LHCN-M2 (cell line): Measurements from ENCODE around the gene PATE3. TPM values are rescaled to one million over a fixed set of nuclear protein-coding genes. Genes with fewer than 3 reads are reported as not detected.

Experiments
- DNase-seq: peaks from one replicate; pipeline ENCODE4 v3.0.0-alpha.2; 2012; ENCODE audit warnings: low read depth
- polyA plus RNA-seq: library from polyadenylated mRNA; unstranded; fragments of >200 nt; gene quantifications from one replicate; pipeline ENCODE4 v1.2.1, GENCODE V29; 2012; ENCODE audit warnings: missing spikeins
- total RNA-seq: library from RNA; depleted of rRNA; stranded (reverse); fragments of >200 nt; gene quantifications from 2 replicates; pipeline ENCODE4 v1.2.3, GENCODE V29; 2014; rRNA removed

PATE3 gene
- total RNA-seq, result not detected in 2 replicates
- polyA plus RNA-seq, result not detected

DNA sequence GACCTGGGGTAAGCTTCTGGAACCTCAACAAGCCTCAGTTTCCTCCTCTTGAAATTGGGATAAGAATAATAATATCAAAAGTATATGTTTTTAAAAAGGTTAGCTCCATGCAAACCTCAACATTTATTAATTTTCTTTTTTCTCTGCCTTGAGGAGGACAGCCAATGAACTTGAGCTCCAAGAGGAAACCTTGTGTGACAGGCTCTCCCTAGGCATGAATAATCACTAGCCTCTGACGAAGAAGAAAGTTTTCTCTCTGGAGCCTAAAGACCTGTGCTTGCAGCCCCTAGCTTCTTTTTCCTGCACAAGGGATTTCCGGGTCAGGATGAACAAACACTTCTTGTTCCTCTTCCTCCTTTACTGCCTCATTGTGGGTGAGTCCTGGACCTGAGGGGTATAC, at the start of gene PATE3:
Gene PATE3 (plus strand): TSS at position 301 of the 400 bp plus-strand sequence. CDS start 25 bp downstream, at position 326.
- no peak for DNase-seq

DNA sequence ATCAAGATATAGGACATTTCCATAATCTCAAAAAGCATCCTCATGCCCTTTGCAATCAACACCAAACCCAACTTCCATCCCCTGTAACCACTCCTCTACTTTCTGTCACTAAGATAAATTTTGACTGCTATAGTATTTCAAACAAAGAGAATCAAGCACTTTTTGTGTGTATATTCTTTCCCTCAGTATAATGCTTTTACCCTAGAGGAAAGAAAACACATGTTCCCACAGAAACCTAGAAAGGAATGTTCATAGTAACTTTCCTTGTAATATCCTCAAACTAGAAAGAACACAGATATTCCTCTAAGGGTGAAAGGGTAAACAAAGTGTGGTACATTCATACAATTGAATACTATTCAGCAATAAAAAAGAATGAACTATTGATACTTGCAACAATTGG, 47.3 kb upstream of the PATE3 start:
- DNase-seq, result no peak

DNA sequence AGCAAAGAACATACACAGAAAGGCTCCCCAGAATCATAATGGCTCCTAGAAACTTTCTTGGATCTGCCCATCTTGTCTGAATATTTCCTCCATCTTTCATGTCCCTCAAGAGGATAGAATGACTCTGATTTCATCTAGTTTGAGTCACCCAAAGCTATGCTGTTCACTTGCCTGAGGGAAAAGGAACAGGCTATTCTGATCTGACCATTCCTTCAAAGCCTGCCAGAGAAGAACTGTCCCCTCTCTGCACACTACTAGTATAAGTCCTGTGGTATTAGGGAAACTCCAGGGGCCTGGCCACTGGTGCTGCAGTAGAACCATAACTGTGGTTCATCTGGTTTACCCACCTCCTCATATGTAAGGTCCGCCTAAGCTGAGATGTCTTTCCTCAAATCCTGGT, 44.2 kb upstream of the PATE3 start:
- no peak for DNase-seq

DNA sequence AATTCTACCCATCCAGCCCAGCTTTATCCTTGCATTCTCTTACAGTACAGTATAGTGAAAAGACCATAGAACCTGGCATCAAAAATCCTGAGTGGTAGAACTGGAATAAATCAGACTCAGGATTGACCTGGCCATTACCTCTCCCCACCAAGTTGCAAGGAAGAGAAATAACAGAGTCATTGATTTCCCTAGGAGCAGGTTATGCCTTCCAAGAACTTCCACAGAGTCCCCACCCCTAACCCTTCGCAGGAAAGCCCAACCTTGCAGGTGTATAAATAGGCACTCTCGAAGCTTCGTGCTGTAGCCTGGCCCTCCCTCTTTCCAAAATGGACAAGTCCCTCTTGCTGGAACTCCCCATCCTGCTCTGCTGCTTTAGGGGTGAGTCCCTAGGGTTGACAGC, 41.9 kb upstream of the PATE3 start, which contains the start of gene PATE1:
Gene PATE1 (plus strand): TSS at position 301 of the 400 bp plus-strand sequence. CDS start 26 bp downstream, at position 327.
- no peak for DNase-seq

- DNase-seq, result no peak
These were observed 37.3 kb upstream of the PATE3 start for GRCh38 chr11:125750629-125751028.

GRCh38 chr11:125756050-125756449, 31.9 kb upstream of the PATE3 start:
- DNase-seq, result no peak

- no peak for DNase-seq
These were observed 25.5 kb upstream of the PATE3 start for GRCh38 chr11:125762445-125762844.

DNA sequence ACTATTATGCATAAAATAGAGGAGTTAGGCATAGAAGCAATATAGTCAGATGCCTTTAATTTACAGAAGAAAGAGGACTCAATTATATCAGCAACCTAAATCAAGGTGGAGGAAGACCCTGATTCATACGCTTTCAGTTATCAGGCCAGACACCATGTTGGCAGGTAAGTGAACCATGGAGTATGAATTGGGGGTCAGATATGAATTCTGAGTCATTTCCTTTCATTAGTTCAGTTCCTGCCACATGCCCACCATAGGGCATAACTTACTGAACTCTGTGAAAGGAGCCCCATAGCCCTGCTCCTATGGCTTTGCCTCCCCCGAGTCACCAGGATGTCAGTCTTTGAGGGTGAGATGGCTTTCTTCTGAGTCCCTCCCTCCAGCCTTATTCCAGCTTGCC, 24.4 kb upstream of the PATE3 start:
- DNase-seq, result no peak

- DNase-seq, result no peak
These were observed 21.7 kb upstream of the PATE3 start for GRCh38 chr11:125766251-125766650.

DNA sequence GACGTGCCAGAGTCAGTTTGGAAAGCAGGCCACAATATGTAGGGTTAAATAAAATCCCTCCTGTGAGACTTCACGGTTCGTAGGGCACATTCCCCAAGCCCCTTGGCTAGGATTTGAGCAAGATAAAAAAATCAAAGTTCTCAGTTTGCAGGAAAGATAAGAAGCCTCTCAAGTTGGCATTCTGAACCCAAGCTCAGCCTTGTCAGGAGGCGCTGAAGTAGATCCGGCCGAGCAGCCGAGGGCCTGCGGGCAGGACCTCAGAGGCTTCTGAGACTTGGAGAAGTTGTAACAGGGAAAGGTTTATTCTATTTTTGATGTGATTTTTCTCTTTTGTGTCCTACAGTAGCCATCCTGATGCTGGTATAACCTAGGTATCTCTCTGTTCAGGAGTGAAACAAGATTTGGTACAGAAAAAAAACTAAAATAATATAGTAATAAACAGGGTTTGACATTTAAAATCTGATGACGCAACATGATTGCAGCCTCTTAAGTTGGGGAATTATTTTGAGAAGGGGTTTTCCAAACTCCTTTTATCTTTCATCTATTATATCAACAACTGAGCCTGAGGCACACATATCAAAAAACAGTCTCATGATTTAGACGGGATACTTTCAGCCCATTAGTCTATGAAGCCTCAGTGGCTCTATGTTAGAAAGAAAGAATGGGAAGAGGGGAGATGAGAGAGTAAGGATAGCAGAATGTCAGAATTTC, 19.4 kb upstream of the PATE3 start:
- no peak for DNase-seq

- DNase-seq, result no peak
These were observed 17.3 kb upstream of the PATE3 start for GRCh38 chr11:125770583-125770982.

DNA sequence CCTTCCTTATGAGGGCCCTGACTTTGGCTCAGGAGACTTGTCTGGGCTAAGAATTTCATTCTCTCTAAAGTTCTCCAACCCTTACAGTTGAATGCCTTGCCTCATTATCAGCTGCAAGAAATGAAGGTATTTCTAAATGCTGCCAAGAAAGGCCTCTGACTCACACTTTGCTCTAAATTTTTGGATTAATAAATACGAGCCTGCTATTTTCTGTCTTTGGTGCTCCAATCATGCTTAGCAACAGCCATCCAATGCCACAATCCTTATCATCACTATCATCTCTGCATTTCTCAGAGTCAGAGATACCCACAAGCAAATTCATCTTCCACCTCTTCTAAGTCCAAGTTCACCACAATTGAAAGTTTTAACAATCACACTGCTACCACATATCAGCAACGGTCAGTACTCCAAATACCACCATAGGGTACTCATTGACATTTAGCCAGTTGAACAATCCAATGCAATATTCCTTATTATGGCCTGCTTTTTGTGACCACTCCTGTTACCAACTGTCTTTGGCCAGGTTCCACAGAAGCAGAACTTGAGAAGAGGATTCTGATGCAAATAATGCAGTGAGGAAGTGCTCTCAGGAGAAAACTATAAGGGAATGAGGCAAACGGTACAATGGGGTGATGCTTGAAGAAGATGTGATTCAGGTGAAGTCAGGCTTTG, 15.0 kb upstream of the PATE3 start:
- DNase-seq, result peak; percentile 7

GRCh38 chr11:125773516-125773915, 14.4 kb upstream of the PATE3 start:
- no peak for DNase-seq

- peak; percentile 35 for DNase-seq
These were observed 10.6 kb upstream of the PATE3 start for GRCh38 chr11:125777309-125777708.

DNA sequence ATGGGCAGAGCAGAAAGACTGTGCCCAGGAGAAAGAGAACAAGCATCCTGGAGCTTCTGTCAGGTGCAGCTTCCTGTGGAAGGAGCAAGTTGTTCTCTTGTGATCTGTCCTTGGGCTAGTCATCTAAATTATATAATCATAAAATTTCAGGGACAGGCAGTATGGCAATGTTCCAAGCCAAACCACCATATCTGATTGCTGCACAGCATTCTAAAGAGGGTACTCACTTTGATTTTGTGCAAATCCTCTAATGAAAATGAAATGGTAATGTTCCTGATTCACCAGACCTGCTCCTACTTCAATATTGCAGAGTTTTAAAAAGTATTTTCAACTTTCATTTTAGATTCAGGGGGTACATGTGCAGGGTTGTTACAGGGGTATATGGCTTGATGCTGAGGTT, 9.2 kb upstream of the PATE3 start, which contains the start of gene PATE2:
Gene PATE2 (minus strand): TSS at position 101 of the 400 bp plus-strand sequence. CDS start 55 bp downstream, at position 46.
- no peak for DNase-seq

GRCh38 chr11:125784678-125785077, 3.2 kb upstream of the PATE3 start:
- no peak for DNase-seq

DNA sequence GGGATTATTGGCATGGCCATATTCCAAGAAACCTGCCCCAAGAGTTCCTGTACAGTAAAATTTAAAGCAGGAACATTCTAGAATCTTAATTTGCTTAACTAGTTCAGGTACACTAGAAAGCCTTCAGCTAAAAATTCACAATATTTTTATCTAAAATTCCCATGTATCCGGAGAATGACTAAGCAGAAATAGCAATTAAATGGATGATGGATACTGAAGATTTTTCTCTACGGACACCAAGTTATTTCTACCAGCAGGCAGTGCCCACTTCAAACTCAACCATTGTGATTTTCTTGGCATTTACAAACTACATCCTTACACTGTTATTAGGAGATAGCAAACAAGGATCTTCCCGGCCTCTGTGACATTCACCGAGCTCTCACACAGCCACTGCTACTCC, 2.9 kb downstream of the PATE3 start:
- DNase-seq, result no peak

- DNase-seq, result no peak
These were observed 9.7 kb downstream of the PATE3 start for GRCh38 chr11:125797641-125798040.

DNA sequence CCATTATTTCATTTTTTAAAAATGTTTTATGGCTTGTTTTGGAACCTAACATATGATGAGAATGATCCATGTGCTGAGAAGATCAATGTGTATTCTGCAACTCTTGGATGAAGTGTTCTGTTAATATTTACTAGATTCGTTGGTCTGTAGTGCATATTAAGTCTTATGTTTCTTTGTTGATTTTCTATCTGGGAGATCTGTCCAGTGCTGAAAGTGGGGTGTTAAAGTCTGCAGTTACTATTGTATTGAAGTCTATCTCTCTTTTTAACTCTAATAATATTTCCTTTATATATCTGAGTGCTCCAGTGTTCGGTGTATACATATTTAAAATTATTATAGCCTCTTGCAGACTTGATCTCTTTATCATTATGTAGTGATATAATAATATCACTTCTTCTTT, 11.9 kb downstream of the PATE3 start:
- DNase-seq, result no peak

DNA sequence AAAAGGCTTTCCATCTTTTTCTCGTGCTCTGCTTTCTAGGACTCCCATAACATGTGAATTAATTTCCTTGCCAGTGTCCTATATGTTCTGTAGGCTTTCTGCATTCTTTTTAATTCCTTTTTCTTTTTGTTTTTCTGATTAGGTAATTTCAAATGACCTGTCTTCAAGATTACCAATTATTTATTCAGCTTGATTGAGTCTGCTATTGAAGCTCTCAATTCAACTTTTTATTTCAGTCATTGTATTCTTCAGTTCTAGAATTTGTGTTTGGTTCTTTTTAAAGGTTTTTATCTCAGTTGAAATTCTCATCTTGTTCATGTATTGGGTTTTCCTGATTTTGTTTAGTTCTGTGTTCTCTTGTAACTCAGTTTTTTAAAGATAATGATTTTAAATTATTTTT, 14.5 kb downstream of the PATE3 start:
- DNase-seq, result no peak

- peak; percentile 1 for DNase-seq
These were observed 20.0 kb downstream of the PATE3 start for GRCh38 chr11:125807909-125808308.

DNA sequence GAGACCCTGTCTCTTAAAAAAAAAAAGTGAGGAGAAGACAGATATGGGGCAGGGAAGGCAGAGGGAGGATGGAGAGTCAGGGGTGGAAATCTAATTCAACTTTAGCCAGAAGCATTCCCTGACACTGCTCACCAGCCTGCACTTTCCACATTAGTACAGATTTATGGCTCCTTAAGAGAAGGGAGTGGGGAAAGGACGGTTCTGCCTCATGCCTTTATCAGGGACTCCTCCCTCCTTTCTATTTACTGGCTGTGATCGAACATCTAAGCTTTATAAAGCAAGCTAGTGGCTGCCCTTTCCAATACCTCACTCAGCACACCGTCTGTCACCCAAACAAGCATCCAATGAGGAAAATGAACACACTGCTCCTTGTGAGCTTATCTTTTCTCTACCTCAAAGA, 45.1 kb downstream of the PATE3 start, which contains the start of gene PATE4:
Gene PATE4 (plus strand): TSS at position 301 of the 400 bp plus-strand sequence. CDS start 44 bp downstream, at position 345.
- no peak for DNase-seq

DNA sequence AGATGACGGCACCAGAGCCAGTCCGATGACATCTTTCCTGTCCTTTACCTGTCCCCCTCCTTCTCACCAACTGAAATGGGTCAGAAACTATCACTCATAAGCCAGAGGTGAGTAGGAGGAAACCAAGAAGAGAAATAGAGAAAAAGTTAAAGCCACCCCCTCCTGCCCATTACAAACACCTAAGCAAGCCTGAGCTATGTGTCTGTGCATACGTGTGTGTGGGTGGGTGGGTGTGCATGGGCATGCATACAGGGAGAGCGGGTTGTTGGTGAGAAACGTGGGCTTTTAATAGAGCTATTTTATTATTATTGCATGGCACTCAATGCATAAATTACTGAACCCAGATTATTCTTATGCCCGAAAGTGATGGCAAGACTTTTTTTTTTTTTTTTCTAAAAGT, 47.8 kb downstream of the PATE3 start:
- no peak for DNase-seq
